HK-2 (cell line): ENCODE measurements around the gene XPNPEP1.

Source experiments
- DNase-seq: peaks from one replicate; pipeline ENCODE4 v3.0.0-alpha.2; 2018; ENCODE audit not compliant: unreplicated experiment

Gene XPNPEP1

DNA sequence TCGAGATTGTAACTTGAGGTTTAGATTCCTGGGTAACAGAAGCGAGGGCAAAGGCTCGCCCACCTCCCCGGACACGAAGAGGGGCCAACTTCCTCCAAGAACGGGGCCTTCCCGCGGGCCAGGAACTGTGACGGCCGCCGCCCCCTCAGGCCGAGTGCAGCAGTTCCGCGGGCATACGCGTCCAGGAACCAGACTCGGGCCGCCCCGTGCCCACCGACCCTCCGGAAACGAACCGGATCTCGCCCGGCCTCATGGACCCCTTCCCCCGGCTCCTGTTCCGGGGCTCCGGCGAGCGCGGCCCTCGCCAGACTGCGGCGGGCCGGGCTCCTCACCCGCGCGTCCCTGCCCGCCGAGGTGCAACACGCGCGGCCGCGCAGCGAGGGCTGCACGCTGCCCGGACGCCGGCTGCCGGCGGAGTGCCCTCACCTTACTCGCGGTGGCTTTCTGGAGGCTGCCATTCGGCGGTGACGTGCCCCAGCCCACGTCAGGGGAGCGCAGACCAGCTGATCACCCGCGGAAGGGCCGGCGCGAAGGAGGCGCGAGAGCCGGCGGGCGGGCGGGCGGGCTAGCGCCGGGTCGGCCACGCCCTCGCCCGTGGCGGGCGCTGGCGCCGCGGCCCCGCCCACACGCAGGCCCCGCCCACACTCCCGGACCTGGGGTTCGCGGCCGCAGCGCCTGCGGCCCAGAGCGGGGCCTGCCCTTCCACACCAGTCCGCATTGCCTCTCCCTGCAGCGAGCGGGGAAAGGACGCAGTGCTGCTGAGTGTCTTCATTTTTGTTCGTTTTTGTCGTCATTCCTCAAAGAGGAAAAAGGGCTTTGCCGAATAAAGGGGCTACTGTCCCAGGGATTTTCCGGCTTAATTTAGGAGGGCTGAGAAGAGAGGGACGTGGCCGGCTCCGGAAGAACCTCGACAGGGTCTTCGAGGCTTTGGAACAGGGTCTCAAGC is at the start of gene XPNPEP1:
TSS of gene XPNPEP1 (minus strand) at position 536 of the 946 bp plus-strand sequence. CDS start at position 458, 78 bp downstream.
- DNase-seq: peak; percentile 91

DNA sequence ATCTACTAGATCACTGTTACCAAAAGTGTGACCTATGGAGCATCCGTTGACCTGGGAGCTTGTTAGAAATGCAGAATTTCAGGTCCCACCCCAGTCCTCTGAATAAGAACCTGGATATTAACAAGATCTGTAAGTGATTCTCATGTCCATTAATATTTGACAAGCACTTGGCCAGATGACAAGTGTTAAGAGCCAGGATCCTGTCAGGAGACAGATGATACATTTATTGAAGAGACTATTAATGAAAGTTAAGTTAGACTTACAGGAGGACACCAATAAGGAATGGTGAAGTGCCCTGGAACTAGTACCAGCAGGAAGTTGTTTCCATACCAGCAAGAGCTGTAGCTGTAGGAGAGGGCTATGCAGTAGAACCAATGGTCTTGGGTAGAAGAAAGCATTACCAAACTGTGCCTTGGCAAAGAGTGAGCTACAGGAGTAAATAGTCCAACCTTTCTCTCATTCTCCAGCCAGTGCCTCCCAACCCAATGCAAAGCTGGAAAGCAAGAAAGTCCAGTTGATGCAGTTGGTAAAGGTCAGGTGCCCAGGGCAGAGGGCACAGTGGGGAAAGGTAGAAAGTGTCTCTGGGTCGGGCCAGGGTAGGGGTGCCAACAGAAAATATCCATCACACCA is 49.2 kb upstream of the XPNPEP1 start:
- no peak for DNase-seq

DNA sequence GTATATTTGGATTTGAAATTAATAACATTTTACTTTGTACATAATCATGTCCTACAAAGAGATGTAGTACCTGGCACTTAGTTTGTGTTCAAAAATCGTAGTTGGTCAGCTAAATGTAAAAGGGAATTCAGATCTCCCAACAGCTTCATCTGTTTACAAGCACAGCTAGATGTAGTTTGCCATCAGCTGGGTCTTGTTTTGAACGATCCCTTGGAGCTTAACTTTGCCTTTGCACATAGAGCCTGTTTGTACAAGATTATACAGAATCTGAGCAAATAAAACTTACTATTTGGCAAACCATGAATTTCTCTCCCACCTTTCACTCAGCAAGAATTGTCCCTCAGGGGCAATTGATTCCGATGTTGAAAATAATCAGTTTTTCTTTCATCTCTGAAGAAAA is 48.3 kb upstream of the XPNPEP1 start:
- no peak for DNase-seq

DNA sequence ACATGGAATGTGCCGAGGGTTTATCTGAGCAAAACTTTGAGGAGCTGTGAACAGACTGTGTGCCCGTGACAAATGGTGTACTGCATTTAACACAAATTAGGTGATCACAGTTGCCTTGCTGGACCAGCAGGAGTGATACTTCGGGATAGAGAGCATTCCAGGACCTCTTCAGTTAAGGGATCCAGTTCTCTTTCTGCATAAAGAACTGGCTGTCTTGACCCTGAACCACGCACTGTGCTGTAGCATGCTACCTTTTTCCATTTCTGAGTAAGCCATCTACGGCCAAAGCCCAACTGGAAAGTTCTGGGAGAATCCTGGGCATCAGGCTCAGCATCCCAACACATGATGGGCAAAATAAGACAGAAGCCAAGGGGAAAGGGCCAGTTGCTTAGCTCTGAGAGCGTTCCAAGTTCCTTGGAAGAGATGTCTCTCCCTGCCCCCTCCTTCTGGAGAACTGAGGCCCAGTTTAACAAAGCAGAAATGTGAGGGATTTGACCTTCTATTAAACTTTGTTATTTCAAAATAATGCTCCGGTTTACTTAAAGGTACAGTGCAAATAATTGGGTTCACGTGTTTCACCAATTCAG is 46.5 kb upstream of the XPNPEP1 start:
- DNase-seq: no peak

DNA sequence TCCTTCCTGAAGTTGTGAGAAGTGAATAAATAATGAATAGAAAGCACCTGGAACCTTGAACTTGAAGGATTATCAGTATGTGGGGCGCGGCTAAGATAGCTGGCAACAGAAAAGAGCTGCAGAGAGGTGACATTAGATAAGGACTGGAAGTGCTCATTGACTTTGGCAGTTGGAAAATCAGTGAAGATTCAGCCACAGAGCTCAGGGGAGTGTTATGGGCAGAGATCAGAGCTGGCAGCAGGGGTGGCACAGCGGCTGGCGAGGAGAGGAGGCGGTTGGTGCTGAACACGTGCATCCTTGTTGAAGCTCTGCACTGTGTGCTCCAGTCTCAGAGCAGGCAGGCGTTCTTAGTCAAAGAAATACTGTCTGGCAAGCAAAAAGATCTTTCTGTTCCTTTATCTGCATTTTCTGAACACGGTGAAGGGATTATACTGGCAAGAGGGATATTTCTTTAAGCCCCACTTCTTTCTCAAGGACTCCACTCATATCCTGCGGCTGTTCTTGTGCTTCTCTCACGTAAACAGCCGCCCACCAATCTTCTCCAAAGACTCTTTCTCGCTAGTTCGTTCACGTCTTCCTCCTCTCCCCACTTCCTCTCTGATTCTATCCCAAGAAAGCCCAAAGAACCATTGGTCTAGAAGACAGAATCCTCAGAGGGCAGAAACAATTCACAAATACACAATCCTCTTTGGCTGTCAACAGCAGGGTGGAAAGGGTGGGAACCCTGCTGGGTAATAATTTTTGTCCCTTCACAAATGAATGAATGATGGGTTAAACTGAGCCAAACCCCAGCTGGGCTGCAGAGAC is 45.8 kb upstream of the XPNPEP1 start:
- DNase-seq: no peak

DNA sequence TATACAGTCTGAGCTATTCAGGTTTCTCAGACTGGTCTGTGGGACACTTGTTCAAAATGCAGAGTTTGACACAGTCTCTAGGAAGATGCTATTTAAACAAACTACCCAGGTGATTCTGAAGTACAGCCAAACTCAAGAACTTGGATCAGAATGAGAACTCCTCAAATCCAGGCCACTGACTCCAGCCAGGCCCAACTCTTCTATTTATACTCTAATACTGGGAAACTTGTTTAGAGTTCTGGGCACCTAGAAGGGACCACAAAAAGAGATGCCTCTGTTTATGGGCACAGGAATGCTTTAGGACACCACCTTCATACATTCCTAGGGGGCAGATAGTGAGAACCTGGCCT is 44.4 kb upstream of the XPNPEP1 start:
- no peak for DNase-seq

DNA sequence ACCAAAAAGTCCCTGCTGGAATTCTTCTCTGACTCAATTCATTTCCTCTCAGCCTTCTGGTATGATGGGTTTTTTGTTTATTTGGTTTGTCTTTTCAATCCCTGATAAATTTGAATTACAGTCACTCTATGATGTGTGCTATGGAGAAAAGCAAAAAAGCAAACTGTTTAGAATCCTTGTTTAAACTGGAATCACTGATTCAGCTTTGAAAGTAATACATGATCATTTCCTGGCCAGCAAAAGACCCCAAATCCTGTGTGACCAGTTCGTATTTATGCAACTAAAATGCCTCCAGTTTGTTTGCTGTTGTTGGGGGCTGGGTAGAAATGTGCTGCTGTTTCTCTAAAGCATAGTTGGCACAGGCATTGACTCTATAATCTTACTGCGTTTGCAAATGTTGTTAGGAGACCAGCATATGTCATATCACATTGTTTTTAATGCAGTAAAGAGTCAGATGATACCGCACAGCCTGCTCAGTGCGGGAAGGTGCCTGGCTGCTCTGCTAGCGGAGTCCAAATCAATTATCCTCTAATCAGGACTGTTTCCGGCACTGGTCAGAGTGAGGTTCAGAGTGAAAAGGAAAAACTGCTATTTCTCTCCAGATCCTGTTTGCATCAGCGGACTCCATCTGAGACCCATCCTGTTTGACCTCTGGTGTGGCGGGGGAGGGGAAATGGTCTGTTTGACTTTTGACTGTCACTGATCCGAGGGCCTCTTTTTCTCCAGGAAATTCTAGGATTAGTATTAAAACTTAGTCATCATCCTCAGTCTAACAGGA is 43.8 kb upstream of the XPNPEP1 start:
- no peak for DNase-seq

DNA sequence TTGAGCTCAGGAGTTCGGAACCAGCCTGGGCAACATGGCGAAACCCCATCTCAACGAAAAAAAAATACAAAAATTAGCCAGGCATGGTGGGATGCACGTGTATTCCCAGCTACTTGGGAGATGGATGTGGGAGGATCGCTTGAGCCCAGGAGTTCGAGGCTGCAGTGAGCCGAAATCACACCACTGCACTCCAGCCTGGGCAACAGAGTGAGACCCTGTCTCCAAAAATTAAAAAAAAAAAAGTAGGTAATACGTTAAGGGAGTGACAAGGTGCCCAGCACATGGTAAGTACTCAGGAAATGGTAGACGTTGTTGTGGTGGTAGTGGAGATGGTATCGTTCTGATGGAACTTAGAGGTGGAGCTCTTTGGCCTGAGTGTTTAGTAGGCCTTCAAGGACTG is 41.0 kb upstream of the XPNPEP1 start:
- DNase-seq: no peak

DNA sequence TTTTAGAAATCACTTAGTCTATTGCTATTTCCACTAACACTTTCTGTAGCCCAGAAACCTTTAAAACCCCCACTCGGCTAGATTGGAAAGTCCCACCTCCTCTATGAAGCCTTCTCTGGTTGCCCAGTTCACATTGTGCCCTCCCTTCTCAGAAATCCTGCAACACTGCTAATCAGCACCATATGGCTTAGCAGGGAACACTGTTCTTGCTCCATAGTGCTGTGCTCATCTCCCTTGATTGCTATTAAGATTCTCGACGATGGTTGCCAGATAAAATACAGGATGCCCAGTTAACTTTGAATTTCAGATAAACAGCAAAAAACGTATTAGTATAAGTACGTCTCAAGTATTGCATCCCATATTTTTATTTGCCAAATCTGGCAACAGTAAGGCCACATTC is 40.1 kb upstream of the XPNPEP1 start:
- DNase-seq: no peak

DNA sequence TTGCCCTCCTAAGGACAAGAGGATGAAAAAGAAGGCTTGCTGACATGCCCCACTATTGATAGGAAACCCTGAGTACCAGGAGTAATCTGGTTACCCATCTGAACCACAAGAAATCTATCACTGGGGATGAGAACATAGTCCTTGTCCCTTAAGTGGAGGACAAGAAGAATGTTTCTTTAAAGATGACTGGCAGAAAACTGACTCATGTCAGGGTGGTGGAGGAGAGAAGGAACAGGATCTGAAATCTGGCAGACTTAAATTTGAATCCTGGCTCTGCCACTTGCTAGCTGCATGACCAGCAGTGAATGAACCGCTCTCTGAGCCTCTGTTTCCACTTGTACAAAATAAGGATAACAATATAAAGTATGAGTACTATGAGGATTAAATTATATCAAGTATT is 38.9 kb upstream of the XPNPEP1 start:
- DNase-seq: no peak

DNA sequence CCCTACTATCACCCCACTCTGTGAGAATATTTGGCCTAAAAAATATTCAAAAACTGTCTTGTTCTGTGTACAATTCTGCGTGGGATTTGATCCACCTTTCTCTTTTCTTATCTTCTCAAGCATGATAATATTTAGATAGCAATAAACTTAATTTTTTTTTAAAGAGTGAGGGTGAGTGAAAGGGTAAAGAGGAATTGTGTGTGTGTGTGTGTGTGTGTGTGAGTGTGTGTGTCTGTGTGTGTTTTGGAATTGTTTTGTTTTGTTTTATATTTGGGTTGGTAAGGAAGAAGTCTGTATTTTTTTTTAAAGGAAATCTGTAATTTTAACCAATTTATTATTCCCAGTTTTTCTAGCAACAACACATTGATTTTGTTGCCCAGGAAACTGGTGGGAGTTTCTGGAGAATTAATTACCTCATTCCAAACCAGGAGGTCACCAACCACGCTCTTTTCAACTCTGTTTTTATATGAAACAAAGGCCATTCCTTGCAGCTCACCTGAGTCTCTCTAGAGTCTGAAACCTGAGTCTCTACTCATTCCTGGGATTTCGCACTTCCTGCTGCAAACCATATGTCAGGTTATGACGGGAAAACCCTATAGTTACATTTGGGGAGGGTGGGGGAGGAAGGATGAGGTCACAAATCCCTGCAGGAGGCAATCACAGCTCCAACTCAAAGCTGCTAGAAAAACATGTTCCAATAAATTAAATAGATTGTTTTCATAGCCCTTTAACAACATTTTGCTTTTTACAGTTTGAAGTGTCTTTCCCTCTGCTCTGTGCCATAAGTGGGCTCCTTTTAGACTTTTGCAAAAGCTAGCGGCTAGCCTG is 38.1 kb upstream of the XPNPEP1 start:
- DNase-seq: no peak

DNA sequence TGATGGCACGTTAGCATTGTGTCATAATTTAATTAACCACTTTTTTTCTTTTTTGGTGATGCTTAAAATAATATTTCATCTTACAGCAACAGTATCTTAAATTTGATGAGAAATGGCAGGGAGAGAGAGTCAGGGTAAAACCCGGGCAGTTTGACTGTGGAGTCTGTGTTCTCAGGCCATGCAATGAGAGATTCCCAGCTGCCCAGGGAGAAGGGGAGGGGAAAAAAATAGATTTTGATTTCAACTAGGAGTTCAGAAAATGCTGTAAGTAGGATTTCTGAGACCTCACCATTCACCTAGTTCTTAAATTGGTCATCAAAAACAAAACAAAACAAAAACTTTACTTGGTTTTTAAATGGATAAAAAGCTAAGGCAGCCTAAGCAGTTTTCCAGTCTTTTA is 37.4 kb upstream of the XPNPEP1 start:
- DNase-seq: no peak

DNA sequence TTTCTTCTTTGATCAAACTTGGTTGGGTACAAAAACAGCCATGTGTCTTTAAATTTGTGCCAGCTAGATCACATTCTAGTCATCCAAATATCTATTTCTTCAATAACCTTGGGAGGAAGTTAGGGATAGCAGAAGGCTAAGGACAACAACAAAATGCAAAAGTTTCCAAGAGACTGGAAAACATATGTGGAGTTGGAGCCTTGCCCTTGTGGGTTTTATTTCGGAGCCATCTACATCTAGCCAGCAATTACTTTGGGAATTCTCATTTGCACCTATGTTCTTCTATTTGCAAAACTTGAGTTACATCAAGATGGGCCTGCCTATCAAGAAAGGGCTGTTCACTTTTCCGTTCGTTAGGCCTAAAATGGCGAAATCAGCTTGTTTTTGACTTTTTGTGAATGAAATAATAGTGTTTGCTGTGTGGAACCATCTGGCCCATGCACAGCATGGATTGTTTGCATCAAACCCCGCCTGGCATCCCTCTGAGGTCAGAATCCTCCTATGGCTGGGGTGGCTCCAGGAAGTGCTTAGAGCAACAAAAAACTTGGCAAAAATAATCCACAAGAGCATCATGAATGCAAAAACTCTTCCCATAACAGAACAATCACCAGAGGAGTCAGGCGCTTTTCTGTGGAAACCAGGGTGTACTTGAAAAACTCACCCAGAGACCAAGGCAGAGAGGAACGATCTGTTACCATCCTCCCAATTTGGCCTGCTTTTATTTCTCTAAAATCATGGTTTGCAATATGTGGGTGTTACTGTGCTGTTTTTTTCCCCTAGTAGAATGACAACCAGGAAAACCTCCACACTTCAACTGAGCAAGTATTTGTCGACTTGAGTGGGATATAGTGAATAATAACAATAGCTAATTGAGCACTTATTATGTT is 36.2 kb upstream of the XPNPEP1 start:
- no peak for DNase-seq

DNA sequence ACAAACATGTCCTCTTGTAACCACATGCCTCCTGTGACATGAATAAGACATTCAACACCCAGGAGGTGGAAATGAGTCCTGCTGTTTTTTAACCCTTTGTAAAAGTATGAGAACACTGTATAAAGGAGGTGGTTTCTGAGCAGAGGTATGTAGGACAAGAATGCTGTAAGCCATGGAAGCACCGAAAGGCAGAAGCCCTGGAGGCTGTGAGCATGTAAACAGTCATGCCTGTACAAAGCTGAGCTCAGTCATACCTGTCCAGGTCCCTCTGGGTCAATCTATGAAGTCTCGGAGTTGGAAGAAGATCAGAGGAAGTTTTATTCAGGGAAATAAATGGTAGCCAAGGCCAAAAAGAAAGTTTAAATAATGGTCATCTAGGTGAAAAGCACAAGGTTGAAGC is 34.7 kb upstream of the XPNPEP1 start:
- no peak for DNase-seq

DNA sequence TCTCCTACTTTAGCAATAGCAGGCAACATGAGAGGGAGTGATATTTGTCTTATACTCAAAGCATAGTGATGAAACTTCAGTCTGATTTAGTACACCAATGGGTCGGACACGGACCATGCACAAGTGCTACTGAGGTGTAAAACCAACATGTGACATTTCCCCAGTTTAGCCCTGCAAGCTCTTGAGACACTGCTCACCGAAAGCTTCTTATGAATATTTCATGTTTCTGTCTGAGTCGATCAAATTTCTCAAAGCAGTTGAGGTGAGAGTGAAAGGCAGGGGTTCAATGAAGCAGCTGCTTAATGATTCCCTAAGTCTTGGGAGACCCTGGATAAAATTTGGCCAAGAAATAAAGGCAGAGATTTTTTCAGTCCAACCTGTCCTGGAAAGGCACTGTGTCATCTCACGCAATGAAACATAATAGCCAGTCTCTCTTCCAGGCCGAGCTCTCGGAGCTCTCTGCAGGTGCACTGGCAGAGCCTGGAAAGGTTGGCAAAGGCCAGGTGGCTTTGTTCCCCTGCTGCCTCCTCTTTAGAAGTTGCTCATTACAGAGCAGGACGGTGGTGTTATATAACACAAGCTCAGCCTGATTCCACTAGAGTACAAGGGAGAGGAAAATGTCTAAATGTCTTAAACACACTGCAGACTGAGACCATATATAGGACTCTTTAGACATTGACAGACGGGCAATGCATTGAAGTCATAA is 33.9 kb upstream of the XPNPEP1 start:
- no peak for DNase-seq

DNA sequence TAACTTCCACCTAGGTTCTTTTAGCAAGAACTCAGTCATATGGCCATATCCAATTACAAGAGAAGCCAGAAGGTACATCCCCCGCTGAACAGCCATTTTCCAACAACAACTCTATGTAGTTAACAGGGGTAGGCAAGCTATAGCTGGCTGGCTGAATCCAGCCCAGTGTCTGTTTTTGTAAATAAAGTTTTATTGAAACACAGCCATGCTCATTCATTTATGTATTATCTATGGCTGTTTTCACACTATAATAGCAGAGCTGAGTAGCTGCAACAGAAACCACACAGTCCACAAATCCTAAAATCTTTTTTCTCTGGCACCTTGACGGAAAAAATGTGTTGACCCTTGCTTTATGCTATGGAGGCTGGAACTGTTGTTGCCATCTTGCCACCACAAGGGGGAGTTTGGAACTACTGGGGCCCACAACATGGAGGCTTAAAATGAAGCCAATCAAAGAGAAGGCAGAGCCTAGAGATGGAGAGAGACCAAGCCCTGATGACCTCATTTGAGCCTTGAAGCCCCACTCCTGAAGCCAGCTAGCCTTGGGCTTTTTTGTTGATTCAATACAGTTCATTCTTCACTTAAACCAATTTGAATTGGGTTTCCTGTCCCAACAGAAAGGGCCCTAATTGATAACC is 33.3 kb upstream of the XPNPEP1 start:
- DNase-seq: peak; percentile 42

DNA sequence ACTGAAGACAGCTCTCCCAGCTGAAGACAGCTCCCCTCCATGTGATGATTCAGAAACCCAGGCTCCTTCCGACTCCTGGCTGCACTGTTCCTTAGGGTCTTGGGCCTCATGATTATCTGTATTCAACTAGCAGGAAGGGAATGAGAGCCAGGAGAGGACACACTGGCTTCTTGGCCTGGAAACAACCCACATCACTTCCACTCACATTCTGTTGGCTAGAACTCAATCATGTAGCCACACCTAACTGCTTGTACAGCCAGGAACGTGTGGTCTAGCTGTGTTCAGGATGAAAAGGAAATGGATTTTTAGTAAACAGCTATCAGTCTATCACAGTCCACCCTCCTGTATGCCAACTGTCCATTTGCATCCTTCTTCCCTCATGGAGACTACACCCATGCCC is 30.5 kb upstream of the XPNPEP1 start:
- DNase-seq: no peak

DNA sequence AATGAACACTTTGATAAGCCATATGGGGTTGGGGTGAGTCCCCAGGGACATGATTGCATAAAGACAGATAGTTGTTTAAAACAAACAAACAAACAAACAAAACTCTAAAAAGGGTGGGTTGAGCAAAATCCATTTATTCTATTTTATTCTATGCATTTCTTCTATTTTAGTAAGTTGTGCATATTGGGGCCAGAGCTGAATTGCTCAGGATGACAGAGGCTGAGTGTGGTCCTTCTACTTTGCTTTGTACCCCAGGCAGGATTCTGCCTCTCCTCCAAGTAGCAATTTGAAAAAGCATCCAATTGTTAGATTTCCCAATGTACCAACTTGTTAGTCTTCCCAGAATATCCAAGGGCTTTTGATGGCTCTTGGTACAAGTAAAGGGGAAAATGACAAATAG is 29.2 kb upstream of the XPNPEP1 start:
- DNase-seq: no peak
